WTC11 (cell line): ENCODE data around the gene ZSCAN29. TPM values are rescaled to one million over a fixed set of nuclear protein-coding genes. Genes with fewer than 3 reads are reported as not detected.
"Not testable (repeated sequence)": the region's sequence is repeated elsewhere in the genome, so short reads cannot be mapped to it uniquely, and the experiment has no call there.

Experiments used
- ATAC-seq: fragments of 200-7000 bp; cut with Tn5 transposase; 2 replicates; pipeline ENCODE4 v1.10.0; 2021; ENCODE audit warnings: mild to moderate bottlenecking, moderate library complexity
- CTCF ChIA-PET: fragments of 300-600 bp; sonication (Branson Sonifier 250); formaldehyde crosslinking; loops from one replicate; lab custom pipeline; 2021; ENCODE audit warnings: antibody characterized with exemption; lab: Charles Lee
- POLR2A ChIA-PET: fragments of 350-600 bp; sonication (Branson Sonifier 250); formaldehyde crosslinking; loops from one replicate; lab custom pipeline; 2021; ENCODE audit warnings: antibody characterized with exemption; lab: Charles Lee
- DNase-seq: peaks from one replicate; pipeline ENCODE4 v3.0.0; 2021; ENCODE audit warnings: low spot score
- H3K27ac Mint-ChIP-seq: 2 replicates; pipeline ENCODE4 v1.8.0; 2021; ENCODE audit warnings: mixed read lengths
- H3K27me3 Mint-ChIP-seq: 2 replicates; pipeline ENCODE4 v1.8.0; 2021; ENCODE audit warnings: low read depth, mild to moderate bottlenecking, moderate library complexity, mixed read lengths
- H3K36me3 Mint-ChIP-seq: 2 replicates; pipeline ENCODE4 v1.8.0; 2021; ENCODE audit warnings: mixed read lengths
- H3K4me1 Mint-ChIP-seq: 2 replicates; pipeline ENCODE4 v1.8.0; 2022; ENCODE audit warnings: mixed read lengths
- H3K4me3 Mint-ChIP-seq: 2 replicates; pipeline ENCODE4 v1.8.0; 2021; ENCODE audit warnings: mild to moderate bottlenecking, moderate library complexity, mixed read lengths
- H3K9me3 Mint-ChIP-seq: 2 replicates; pipeline ENCODE4 v1.8.0; 2021; ENCODE audit warnings: mixed read lengths
- AFF4 ChIP-seq: sonication (generic); formaldehyde crosslinking; IDR thresholded peaks from 2 replicates; pipeline ENCODE4 v1.8.1; 2023; ENCODE audit warnings: mild to moderate bottlenecking, missing genetic modification reagents, borderline replicate concordance
- CDX4 ChIP-seq: fragments of 250-450 bp; sonication (Bioruptor Pico); IDR thresholded peaks from 2 replicates; pipeline ENCODE4 v1.9.0; 2021; ENCODE audit warnings: moderate library complexity, mild to moderate bottlenecking, inconsistent platforms, borderline replicate concordance
- CREB1 ChIP-seq: sonication (generic); formaldehyde crosslinking; IDR thresholded peaks from 2 replicates; pipeline ENCODE4 v1.8.0; 2023; ENCODE audit warnings: mild to moderate bottlenecking, missing genetic modification reagents
- CTCF ChIP-seq: fragments of 200-600 bp; IDR thresholded peaks from 2 replicates; pipeline ENCODE4 v1.8.0; 2022; ENCODE audit warnings: antibody characterized with exemption
- E2F1 ChIP-seq: sonication (generic); formaldehyde crosslinking; IDR thresholded peaks from 2 replicates; pipeline ENCODE4 v1.8.0; 2022; ENCODE audit warnings: mild to moderate bottlenecking, missing genetic modification reagents
- MYBL2 ChIP-seq: sonication (generic); formaldehyde crosslinking; IDR thresholded peaks from 2 replicates; pipeline ENCODE4 v1.8.1; 2023; ENCODE audit warnings: mild to moderate bottlenecking, moderate library complexity, missing genetic modification reagents
- NFATC4 ChIP-seq: fragments of 250-450 bp; sonication (Bioruptor Pico); IDR thresholded peaks from 2 replicates; pipeline ENCODE4 v1.9.0; 2021; ENCODE audit warnings: mild to moderate bottlenecking
- NR1H2 ChIP-seq: sonication (generic); formaldehyde crosslinking; IDR thresholded peaks from 2 replicates; pipeline ENCODE4 v1.9.0; 2021; ENCODE audit warnings: mild to moderate bottlenecking, moderate library complexity, missing genetic modification reagents
- OVOL2 ChIP-seq: fragments of 250-450 bp; sonication (Bioruptor Pico); IDR thresholded peaks from 2 replicates; pipeline ENCODE4 v1.9.0; 2021; ENCODE audit warnings: mild to moderate bottlenecking, borderline replicate concordance
- RELA ChIP-seq: sonication (generic); formaldehyde crosslinking; IDR thresholded peaks from 2 replicates; pipeline ENCODE4 v1.8.1; 2022; ENCODE audit warnings: missing genetic modification reagents, mild to moderate bottlenecking, borderline replicate concordance
- SOX15 ChIP-seq: fragments of 250-450 bp; sonication (Bioruptor Pico); IDR thresholded peaks from 2 replicates; pipeline ENCODE4 v1.9.0; 2021; ENCODE audit warnings: mild to moderate bottlenecking
- STAT6 ChIP-seq: sonication (generic); formaldehyde crosslinking; conservative IDR thresholded peaks from 2 replicates; pipeline ENCODE4 v1.8.1; 2023; ENCODE audit warnings: mild to moderate bottlenecking, low read depth, missing genetic modification reagents, moderate library complexity
- ZMAT4 ChIP-seq: fragments of 250-450 bp; sonication (Bioruptor Pico); IDR thresholded peaks from 2 replicates; pipeline ENCODE4 v1.9.0; 2021; ENCODE audit warnings: mild to moderate bottlenecking
- ZNF121 ChIP-seq: sonication (generic); formaldehyde crosslinking; IDR thresholded peaks from 2 replicates; pipeline ENCODE4 v1.8.0; 2023; ENCODE audit warnings: missing genetic modification reagents
- ZNF219 ChIP-seq: sonication (generic); formaldehyde crosslinking; IDR thresholded peaks from 2 replicates; pipeline ENCODE4 v1.8.0; 2023; ENCODE audit warnings: missing genetic modification reagents, mild to moderate bottlenecking, borderline replicate concordance
- ZNF232 ChIP-seq: sonication (generic); formaldehyde crosslinking; IDR thresholded peaks from 2 replicates; pipeline ENCODE4 v1.8.0; 2022; ENCODE audit warnings: mild to moderate bottlenecking, missing genetic modification reagents
- ZNF281 ChIP-seq: sonication (generic); formaldehyde crosslinking; IDR thresholded peaks from 2 replicates; pipeline ENCODE4 v1.8.0; 2023; ENCODE audit warnings: mild to moderate bottlenecking, missing genetic modification reagents
- ZNF396 ChIP-seq: fragments of 250-450 bp; sonication (Bioruptor Pico); IDR thresholded peaks from 2 replicates; pipeline ENCODE4 v1.8.0; 2021; ENCODE audit warnings: mild to moderate bottlenecking, moderate library complexity, borderline replicate concordance
- total RNA-seq: library from RNA; stranded (reverse); gene quantifications from 3 replicates; pipeline ENCODE4 v1.2.3, GENCODE V29; 2021

The ZSCAN29 gene
- total RNA-seq, 1 experiment from 2014 or later = 39.7 TPM

GRCh38 chr15:43402255-43402654 lies 31.4 kb upstream of the ZSCAN29 start:
- Mint-ChIP-seq H3K27ac (no peak overlapping the region), H3K4me1 (no peaks in the 10 kb centered on the region), H3K27me3 (no peaks in the 10 kb centered on the region), H3K4me3 (no peak overlapping the region), H3K36me3 (peaks cover 71% of the 10 kb centered on the region), H3K9me3 (no peaks in the 10 kb centered on the region)
- no peak for DNase-seq
- ChIA-PET POLR2A (no interaction called here), CTCF (no interaction called here)
- no peak for ATAC-seq
- TF ChIP-seq E2F1 = no peak
- TF ChIP-seq ZMAT4 = no peak
- TF ChIP-seq CTCF = no peak
- no peak for TF ChIP-seq ZNF396
- TF ChIP-seq ZNF121 = no peak

- H3K27ac Mint-ChIP-seq, POLR2A ChIA-PET, H3K27me3 Mint-ChIP-seq, H3K4me1 Mint-ChIP-seq, H3K9me3 Mint-ChIP-seq, ATAC-seq, CTCF ChIA-PET, DNase-seq, H3K4me3 Mint-ChIP-seq: not testable (repeated sequence)
- peaks cover 28% of the 10 kb centered on the region for H3K36me3 Mint-ChIP-seq
Measured at GRCh38 chr15:43393592-43393991, 22.7 kb upstream of the ZSCAN29 start.

GRCh38 chr15:43390723-43391122 lies 19.9 kb upstream of the ZSCAN29 start:
- ChIA-PET POLR2A (no interaction called here), CTCF (interaction anchor here (0.7 to 2.3 kb wide), 3 partner anchors 13 to 165 kb away, joined by 3 to 12 read pairs (median 3); no protein-coding TSS in a partner anchor)
- DNase-seq (no peak), ATAC-seq (no peak)
- peaks cover 3% of the 10 kb centered on the region; the same call in 1 of the 2 replicates for H3K9me3 Mint-ChIP-seq
- no peaks in the 10 kb centered on the region for H3K27me3 Mint-ChIP-seq
- H3K36me3 Mint-ChIP-seq = peaks cover 29% of the 10 kb centered on the region
- H3K4me1 Mint-ChIP-seq = no peaks in the 10 kb centered on the region
- H3K4me3 Mint-ChIP-seq = no peak overlapping the region
- H3K27ac Mint-ChIP-seq = no peak overlapping the region
- TF ChIP-seq OVOL2 (no peak), CREB1 (CRISPR knock-in tag) (no peak), RELA (CRISPR knock-in tag) (no peak), STAT6 (CRISPR knock-in tag) (no peak), AFF4 (CRISPR knock-in tag) (no peak), ZNF219 (CRISPR knock-in tag) (no peak), MYBL2 (CRISPR knock-in tag) (no peak), ZNF396 (no peak), SOX15 (CRISPR knock-in tag) (no peak), ZNF281 (no peak), NFATC4 (no peak), NR1H2 (CRISPR knock-in tag) (no peak), ZNF232 (CRISPR knock-in tag) (no peak), CDX4 (CRISPR knock-in tag) (no peak)
